ENCODE measurements around the gene DNAI4.

Gene DNAI4

GRCh38 chr1:66764994-66765578 lies 159.6 kb downstream of the DNAI4 start:
- DNase-seq (ENCODE audit: low read depth), result no peak
